HG03565 (cell line): ENCODE results near the gene STOX1.
"Not testable (repeated sequence)": the region's sequence is repeated elsewhere in the genome, so short reads cannot be mapped to it uniquely, and the experiment has no call there.

Experiments
- ATAC-seq: cut with Tn5 transposase; IDR thresholded peaks from one replicate; pipeline ENCODE4 v1.9.1; 2021; ENCODE audit warnings: mild to moderate bottlenecking, moderate library complexity; ENCODE audit not compliant: unreplicated experiment

Gene STOX1

DNA sequence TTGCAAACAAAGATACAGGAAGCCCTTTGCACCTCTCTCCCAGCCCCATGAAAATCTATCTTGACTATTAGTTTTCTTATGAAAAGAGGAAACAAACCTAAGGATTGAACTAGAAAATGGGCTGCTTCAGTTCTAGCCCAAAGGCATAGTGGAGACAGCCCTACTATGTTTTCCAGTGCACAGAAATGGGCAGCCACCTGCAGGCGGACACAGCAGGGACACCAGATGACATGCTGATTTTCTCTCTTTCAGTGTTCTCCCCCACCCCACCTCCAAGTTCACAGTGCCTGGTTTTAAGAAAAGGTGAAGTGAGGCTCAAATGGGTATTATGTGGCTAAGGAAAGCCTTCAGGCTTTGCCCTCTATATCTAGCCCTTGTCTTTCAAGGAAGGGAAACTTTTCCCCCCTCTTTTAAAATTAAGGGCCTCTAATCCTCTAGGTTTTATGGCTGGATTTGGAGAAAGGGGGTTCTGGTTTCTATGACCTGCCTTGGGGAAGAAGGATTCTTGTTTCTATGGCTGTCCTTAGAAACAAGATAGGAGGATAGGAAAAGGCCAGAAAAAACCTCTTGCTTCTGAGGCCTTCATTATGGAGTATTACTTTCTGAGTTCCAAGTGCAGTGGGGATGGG lies 50.3 kb downstream of the STOX1 start:
- no peak for ATAC-seq

DNA sequence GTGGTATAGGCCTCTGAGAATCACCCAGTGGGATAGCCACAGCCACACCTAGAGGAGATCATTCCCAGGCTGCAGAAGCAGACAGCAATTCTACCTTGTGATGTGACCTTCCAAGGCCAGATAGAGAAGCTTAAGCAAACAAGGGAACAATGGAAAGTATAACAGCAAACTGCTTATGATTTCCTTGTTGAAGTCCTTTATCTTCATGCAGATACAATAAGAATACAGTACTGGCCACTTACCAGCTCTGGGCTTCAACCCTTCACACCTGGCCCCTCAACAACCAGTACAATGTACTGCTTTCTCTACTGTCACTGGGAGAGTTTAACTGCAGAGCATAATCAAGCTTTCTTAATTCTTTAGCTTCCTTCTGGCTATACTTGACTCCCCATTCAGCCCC lies 51.2 kb downstream of the STOX1 start:
- ATAC-seq: no peak

DNA sequence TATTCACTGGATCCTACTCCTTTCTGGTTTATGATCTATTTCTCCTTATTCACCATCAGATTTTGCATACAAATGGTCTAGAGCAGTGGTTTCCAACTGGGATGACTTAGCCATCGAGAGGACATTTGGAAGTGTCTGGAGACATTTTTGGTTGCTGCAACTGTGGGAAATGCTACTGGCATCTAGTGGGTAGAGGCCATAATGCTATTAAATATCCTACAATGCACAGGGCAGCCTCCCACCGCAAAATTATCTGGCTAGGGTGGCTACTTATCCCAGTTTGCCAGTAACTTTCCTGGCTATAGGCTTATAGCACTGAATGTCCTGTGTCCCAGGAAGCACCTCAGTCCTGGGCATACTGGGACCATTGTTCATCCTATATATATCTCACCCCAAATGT lies 52.3 kb downstream of the STOX1 start:
- no peak for ATAC-seq

DNA sequence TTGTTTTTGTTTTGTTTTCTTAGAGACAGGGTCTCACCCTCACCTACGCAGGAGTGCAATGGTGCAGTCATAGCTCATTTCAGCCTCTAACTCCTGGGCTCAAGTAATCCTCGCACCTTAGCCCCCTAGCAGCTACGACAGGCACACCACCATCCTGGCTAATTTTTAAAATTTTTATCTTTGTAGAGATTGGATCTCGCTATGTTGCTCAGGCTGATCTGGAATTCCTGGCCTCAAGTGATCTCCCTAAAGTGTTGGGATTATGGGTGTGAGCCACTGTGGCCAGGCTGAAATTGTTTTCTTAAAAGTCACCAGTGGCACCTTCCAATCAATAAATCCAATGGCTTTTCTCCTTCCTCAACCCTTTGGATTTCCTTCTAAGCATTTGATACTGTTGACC lies 52.9 kb downstream of the STOX1 start:
- ATAC-seq: no peak

DNA sequence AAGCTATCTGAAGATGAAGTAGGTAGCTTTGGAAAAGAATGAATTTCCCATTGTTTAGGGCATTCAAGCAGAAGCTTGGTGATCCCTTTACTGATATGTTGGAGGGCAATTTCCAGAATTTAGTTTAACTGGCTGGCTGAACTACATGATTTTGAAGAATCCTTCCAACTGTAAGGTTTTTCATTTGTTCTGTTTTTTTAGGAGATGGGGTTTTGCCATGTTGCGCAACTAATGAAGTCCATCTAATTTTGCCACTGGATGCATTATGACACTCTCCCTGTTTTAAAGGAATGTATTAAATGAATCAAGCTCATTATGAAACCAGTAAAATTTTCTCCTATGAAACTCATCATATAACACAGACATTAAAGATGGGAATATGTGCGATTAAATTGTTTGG lies 67.7 kb downstream of the STOX1 start:
- ATAC-seq: no peak

DNA sequence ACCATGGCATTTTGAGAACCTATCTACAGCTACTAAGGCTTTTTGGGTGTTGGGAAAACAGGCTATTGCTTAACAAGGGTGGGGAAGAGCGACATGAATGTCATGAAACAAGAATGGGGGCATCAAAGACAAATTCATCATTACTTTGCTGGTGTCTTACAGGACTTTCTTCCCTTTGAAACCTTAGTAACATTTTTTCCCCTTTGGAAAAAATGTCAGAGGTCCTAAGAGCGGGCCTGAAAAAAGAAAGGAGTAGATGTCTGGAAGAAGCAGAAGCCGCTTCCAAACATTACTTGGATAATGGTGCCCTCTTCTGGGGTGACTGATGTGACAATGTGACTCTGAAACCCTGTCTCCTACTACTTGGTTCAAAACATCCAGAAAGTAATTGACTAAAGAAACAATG lies 70.0 kb downstream of the STOX1 start:
- ATAC-seq: no peak

DNA sequence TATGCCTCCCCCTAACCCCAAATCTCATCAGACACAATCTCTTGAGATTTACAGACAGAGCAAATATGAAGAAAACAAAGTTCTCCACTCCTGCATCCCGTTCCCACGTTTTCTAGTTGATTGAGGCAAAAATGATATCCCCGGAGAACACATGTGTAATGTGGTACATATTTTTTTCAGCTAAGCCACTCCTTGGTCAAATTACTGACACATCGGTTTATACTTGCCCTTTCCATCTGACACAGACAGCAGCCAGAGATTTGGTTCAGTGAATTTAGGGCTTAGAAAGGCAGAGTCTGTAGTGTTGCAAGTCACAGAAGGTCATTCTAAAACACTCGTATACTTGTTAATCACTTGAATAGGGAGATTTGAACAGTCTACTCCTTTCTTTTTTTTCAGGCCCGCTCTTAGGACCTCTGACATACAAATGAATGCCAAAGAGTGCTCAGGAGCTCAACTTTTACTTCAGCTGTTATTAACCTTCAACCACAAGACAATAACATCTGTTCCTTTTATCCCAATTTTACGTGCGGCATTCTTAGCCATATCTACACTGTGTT lies 71.9 kb downstream of the STOX1 start:
- no peak for ATAC-seq

DNA sequence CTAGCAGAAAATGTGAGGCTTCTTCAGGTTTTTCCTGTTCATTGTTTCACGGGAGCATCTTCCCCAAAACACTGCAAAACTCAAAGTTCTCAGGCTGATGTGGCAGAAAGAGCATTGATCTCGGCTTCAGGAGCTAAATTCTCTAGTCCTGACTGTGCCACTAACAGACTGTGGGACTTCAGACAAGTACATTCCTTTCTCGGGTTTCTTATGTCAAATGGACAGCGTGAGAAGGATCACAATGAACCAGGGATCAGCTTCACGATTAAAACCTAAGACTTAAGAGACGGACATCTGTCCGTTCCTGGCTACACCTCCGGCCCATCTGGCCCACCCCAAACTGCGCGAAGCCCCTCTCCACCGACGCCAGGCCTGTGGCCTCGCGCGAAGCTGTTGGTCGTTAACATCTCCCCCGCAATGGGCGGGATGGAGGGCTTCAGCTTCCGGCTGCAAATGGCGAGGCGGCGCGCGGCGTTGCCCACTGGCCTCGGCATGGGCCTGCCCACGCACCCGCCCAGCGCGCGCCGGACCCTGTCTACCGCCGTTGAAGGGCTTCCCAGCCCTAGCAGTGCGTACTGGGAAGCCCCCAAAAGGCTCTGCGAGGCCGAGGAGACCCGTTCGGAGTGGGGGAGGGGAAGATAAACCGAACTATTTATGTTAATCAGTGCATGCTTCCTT lies 73.2 kb downstream of the STOX1 start:
- no peak for ATAC-seq

DNA sequence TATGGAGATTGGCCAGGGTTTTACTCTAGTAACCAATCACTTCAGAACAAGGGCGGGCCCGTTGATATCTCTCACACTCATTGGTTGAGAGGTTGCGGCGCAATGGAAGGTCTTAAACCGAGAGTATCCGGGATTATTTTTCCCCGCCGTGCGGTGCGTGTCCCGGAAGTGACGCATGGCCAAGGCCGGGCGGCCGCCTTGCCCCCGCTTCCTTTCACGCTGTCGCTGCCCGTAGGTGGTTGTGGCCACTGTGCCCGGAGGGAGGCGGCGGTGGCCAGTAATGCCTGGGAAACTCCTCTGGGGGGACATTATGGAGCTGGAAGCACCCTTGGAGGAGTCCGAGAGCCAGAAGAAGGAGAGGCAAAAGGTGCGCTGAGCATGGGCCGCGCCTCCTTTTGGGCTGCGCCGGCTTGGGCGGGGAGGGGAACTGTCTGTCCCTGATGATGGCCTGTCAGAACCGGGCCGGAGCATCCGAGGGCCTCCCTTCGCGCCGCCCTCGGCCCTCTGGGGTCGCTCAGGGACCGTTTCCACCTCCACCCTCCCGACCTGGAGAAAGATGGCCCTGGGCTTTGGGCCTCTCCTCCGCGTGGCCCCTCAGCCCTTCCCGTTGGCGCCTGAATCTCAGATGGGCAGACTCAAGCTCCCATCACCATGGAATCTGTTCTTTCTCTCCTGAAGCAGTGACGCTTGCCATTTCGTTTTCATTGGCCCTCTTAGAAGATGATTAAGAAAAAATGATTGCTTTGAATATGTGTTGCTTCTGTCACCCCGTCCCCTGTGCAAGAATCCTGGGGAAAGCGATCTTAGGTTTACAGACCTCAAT lies 74.0 kb downstream of the STOX1 start, which contains the start of gene DDX50:
Gene DDX50, plus strand, starts transcription at position 211 of the 823 bp plus-strand sequence. Its CDS starts 70 bp downstream, at position 281.
- ATAC-seq: peak; percentile 95

DNA sequence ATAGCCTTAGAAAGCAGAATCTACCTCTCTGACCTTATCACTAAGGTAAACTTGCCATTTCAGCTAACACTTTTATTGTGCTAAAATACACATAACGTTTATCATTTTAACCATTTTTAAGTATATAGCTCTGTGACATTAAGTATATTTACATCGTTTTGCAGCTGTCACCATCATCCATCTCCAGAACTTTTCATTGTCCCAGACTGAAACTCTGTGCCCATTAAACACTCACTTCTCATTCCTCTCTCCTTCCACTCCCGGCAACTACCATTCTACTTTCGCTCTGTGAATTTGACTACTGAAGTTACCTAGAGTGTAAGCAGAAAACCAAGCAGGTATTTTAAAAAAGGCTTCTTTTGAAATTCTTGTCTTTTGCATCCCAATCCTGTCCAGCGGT lies 75.1 kb downstream of the STOX1 start:
- ATAC-seq: no peak

DNA sequence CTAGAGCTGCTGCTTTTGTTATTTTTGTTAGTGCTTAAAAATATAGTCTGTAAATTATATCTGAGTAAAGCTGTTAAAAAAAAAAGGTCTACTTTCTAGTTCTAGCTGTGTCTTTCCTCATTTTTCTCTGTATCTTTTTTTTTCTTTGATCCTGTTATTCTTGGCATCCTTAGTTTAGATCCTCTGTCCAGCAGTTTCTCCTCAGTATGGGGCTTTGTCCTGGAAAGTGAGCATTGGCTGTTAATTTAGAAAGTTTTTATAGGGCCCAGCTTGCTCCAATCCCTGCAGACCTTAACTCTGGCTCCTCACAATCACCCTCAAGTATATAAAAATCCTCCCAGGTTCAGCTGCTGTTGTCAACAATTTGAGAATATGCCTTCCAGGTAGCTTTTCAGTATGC lies 97.3 kb downstream of the STOX1 start:
- ATAC-seq: no peak

DNA sequence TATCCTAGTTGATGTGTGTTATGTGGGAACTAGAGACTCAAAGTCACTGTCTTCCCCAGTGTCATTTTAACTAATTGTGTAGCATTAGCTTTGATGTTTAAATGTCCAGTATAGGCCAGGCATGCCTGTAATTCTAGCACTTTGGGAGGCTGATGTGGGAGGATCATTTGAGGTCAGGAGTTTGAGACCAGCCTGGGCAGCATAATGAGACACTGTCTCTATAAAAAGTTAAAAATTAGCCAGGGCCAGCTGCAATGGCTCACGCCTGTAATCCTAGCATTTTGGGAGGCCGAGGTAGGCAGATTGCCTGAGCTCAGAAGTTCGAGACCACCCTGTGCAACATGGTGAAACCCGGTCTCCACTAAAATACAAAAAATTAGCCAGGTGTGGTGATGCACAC lies 98.2 kb downstream of the STOX1 start:
- no peak for ATAC-seq

DNA sequence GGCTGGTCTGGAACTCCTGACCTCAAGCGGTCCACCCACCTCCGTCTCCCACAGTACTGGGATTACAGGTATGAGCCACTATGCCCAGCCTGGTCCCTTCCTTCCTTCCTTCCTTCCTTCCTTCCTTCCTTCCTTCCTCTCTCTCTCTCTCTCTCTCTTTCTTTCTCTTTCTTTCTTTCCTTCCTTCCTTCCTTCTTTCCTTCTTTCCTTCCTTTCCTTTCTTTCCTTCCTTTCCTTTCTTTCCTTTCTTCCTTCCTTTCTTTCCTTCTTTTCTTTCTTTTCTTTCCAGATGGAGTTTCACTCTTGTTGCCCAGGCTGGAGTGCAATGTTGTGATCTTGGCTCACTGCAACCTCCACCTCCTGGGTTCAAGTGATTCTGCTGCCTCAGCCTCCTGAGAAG lies 101.8 kb downstream of the STOX1 start:
- ATAC-seq: not testable (repeated sequence)

DNA sequence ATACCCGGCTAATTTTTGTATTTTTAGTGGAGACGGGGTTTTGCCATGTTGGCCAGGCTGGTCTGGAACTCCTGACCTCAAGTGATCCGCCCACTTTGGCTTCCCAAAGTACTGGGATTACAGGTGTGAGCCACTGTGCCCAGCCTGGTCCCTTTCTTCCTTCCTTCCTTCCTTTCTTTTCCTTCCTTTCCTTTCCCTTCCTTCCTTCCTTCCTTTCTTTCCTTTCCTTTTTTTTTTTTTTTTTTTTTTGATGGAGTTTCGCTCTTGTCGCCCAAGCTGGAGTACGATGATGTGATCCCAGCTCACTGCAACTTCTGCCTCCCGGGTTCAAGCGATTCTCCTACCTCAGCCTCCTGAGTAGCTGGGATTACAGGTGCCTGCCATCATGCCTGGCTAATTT lies 102.6 kb downstream of the STOX1 start:
- ATAC-seq: not testable (repeated sequence)

DNA sequence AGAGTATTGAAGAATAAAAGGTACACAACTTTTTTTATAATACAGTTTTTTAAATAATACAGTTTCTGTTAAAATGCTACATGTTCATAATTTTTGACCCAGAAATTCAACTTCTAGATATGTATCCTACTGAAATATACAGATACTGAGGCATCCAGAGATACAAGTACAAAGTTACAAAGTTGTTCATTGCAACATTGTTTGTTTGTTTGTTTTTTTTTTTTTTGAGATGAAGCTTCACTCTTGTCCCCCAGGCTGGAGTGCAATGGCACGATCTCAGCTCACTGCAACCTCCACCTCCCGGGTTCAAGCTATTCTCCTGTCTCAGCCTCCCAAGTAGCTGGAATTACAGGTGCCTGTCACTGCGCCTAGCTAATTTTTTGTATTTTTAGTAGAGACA lies 105.5 kb downstream of the STOX1 start:
- ATAC-seq: not testable (repeated sequence)

DNA sequence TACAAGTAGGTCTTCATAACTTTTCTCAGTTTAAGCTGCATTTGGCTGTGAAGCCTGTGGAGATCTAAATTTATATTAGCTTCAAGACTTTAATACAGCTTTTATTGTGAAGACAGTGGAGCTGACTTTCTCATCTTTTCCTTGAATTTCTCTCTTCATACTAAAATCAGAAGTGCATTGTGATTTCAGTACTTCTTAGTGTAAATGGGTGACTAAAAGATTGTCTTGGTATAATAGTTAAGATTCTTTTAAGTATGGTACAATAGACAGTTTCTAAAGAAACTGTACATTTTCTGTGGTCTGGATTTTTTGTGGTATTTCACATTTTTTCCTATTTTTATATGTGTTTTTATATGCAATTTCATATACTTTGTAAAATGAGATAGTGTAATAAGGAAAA lies 107.7 kb downstream of the STOX1 start:
- no peak for ATAC-seq

DNA sequence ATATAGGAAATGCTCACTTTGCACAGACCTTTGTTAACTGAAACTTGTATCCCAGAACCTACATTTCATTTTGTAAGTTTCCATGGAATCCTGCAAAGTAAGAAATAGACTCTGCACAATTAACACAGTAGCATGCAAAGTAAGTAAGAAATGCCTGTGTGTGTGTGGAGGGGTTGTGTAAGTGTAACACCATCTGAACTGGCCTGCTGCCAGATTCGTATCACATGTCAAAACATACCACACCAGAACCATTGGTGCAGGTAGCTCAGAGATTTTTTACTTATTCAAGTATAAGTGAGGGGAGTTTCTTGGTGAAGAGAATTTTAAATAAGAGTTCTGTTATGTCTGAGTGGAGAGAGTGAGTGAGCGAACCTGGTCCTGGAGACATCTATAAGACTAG lies 110.8 kb downstream of the STOX1 start:
- ATAC-seq: no peak

DNA sequence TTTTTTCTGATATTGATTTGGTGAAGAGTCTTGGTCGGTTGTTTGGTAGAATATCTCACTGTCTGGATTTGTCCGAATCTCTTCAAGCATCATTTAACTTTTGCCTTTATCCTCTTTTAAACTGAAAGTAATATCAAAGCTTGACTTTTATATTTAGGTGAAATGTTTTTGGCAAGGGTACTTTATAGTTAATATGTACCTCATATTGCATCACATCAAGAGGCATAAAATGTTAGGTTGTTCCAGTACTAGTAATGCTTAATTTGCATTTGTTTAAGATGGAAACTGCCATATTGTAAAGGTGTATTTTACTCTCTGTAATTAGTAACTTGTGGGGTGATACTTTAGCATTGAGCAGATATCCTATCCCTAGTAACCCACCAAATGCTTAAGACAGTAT lies 111.6 kb downstream of the STOX1 start:
- no peak for ATAC-seq

DNA sequence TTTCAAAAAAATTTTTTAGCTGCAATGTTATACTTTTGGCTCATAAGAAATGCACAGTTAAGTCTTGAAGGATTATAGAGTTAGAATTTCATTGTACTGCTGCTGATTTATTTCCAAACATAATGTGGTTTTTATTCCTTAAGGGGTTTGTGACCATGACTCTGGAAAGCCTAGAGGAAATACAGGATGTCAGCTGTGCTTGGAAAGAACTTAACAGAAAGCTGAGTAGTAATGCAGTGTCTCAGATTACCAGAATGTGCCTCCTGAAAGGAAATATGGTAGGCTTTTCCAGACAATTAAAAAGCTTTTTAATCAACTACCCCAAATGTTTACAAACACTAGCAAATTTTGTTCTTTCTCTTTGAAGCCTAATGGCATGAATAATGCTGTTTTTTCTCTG lies 113.6 kb downstream of the STOX1 start:
- ATAC-seq: not testable (repeated sequence)
